ENCODE data around the gene MYO18A. TPM values are rescaled to one million over a fixed set of nuclear protein-coding genes. Genes with fewer than 3 reads are reported as not detected.
A peak's percentile ranks its signal among the peaks of the same experiment; 100 is the strongest.

MYO18A gene
- total RNA-seq, 1 donor from 2014 or later, result 11.6 TPM

DNA sequence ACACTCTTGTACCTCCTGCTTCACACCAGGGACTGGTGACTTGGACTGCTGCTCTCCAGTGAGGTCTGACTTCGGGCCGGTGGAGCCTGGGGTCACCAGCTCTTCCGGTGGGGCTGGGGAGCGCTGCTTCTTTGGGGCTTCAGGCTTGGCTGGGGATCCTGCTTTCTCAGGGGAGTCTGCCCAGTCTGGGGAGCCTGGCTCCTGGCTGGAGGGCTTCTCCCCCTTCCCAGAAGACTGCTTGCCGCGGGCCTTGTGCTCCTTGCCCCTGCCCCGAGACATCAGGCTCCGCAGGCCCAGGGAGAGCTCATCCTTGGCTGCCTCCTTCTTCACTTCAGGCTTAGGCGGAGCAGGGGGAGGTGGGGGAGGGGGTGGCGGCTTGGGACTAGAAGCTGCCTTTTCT, 52.4 kb downstream of the MYO18A start:
- H3K9me3 Mint-ChIP-seq, result no peaks in the 10 kb centered on the region

DNA sequence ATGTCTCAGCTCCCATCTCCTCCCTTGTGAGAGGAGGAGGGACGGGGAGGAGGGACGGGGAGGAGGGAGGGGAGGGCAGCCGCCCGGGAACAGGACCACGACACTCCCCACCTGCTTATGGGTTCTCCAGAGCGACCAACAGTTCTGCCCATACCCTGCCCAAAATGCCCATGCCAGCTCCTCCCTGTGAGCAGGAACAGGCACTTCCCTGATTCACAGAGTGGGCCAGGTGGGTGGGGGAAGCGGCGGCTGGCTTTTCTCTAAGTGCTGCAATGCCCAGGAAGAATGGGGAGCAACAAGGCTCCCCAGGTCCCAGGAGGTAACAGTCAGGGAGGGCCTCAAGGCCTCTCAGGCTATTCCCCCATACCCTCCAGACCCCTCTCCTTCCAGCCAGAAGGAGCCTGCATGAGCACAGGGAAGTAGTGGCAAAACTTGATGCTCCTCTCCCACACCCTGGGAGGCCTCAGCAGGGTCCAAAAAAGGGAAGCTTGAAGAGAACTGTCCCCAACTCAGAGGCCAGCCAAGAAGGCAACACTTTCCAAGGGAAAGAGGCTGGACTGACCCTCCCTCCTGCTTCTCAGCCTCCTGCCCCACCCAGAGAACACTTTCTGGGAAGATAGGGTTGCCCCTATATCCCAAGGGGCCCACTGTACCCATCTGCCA, 53.8 kb downstream of the MYO18A start:
- no peaks in the 10 kb centered on the region for H3K9me3 ChIP-seq (ENCODE audit: low read depth)
- H3K79me2 ChIP-seq (ENCODE audit: low read depth), result no peaks in the 10 kb centered on the region
- no peaks in the 10 kb centered on the region for H3K27me3 ChIP-seq
- no peak overlapping the region for H3K4me2 ChIP-seq
- Mint-ChIP-seq H3K4me1 (no peaks in the 10 kb centered on the region), H3K27me3 (ENCODE audit: insufficient read depth, low read depth) (peaks cover 5% of the 10 kb centered on the region), H3K4me3 (no peak overlapping the region), H3K9me3 (no peaks in the 10 kb centered on the region), H3K36me3 (no peaks in the 10 kb centered on the region), H3K27ac (peak overlapping the region; percentile 74)
- H3K36me3 ChIP-seq, result no peaks in the 10 kb centered on the region
- H2AFZ ChIP-seq (replicated peaks), result no peak overlapping the region
- peaks cover 5% of the 10 kb centered on the region for H3K4me1 ChIP-seq
- no peak for DNase-seq (ENCODE audit: low spot score)
- H3K4me3 ChIP-seq, result no peak overlapping the region
- H3F3A ChIP-seq (ENCODE audit: low read depth), result no peaks in the 10 kb centered on the region
- TF ChIP-seq EZH2phosphoT487 (IDR thresholded peaks at IDR 0.05) (no peak), EZH2 (IDR thresholded peaks at IDR 0.05) (no peak)
- TF ChIP-seq, protein P1, sequence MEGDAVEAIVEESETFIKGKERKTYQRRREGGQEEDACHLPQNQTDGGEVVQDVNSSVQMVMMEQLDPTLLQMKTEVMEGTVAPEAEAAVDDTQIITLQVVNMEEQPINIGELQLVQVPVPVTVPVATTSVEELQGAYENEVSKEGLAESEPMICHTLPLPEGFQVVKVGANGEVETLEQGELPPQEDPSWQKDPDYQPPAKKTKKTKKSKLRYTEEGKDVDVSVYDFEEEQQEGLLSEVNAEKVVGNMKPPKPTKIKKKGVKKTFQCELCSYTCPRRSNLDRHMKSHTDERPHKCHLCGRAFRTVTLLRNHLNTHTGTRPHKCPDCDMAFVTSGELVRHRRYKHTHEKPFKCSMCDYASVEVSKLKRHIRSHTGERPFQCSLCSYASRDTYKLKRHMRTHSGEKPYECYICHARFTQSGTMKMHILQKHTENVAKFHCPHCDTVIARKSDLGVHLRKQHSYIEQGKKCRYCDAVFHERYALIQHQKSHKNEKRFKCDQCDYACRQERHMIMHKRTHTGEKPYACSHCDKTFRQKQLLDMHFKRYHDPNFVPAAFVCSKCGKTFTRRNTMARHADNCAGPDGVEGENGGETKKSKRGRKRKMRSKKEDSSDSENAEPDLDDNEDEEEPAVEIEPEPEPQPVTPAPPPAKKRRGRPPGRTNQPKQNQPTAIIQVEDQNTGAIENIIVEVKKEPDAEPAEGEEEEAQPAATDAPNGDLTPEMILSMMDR (IDR thresholded peaks at IDR 0.05), result no peak
- no peak overlapping the region for H3K9ac ChIP-seq
- H4K20me1 ChIP-seq (ENCODE audit: low read depth), result peaks cover 4% of the 10 kb centered on the region
- no peak overlapping the region for H3K27ac ChIP-seq

More for the DNA sequence above, 52.4 kb downstream of the MYO18A start:
- Histone ChIP-seq H3K36me3 (no peaks in the 10 kb centered on the region), H3K9ac (no peak overlapping the region), H3K4me1 (peaks cover 12% of the 10 kb centered on the region), H3K79me2 (ENCODE audit: low read depth) (no peaks in the 10 kb centered on the region), H3K27me3 (no peaks in the 10 kb centered on the region), H3K9me3 (ENCODE audit: low read depth) (no peaks in the 10 kb centered on the region), H4K20me1 (ENCODE audit: low read depth) (peaks cover 4% of the 10 kb centered on the region), H3F3A (ENCODE audit: low read depth) (no peaks in the 10 kb centered on the region), H3K27ac (no peak overlapping the region), H2AFZ (replicated peaks) (no peak overlapping the region), H3K4me2 (no peak overlapping the region), H3K4me3 (no peak overlapping the region)
- peak; percentile 30 for DNase-seq (ENCODE audit: low spot score)
- Mint-ChIP-seq H3K4me1 (peaks cover 13% of the 10 kb centered on the region), H3K27me3 (ENCODE audit: insufficient read depth, low read depth) (peaks cover 5% of the 10 kb centered on the region), H3K4me3 (no peak overlapping the region), H3K36me3 (no peaks in the 10 kb centered on the region), H3K27ac (no peak overlapping the region)
- no peak for TF ChIP-seq EZH2phosphoT487 (IDR thresholded peaks at IDR 0.05)
- TF ChIP-seq, protein P1 (IDR thresholded peaks at IDR 0.05), result no peak
- TF ChIP-seq EZH2 (IDR thresholded peaks at IDR 0.05), result no peak

DNA sequence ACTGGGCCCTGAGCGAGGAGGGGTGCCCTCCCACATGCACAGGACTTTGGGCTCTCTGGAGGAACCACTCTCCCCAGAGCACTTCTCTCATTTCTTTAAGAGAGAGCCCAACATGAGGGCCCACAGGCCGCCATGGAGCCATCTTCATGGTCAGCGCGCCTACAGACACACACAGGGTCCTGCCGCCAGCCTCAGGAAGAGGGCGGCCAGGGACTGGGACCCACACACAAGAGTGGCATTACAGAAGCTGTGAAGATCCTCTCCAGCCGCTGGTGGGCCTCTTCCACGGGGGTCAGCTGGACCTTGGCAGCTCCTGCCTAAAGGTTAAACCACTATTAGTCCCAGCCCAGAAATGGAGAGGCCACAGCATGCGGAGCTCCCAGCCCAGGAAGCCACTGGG, 54.5 kb downstream of the MYO18A start:
- Histone ChIP-seq H3K27ac (no peak overlapping the region), H4K20me1 (ENCODE audit: low read depth) (peaks cover 4% of the 10 kb centered on the region), H3K9ac (no peak overlapping the region), H3K4me1 (peaks cover 5% of the 10 kb centered on the region), H3K79me2 (ENCODE audit: low read depth) (no peaks in the 10 kb centered on the region), H3K27me3 (no peaks in the 10 kb centered on the region), H3K4me3 (no peak overlapping the region), H3K9me3 (ENCODE audit: low read depth) (no peaks in the 10 kb centered on the region), H2AFZ (replicated peaks) (no peak overlapping the region), H3F3A (ENCODE audit: low read depth) (no peaks in the 10 kb centered on the region), H3K4me2 (no peak overlapping the region), H3K36me3 (no peaks in the 10 kb centered on the region)
- H3K4me3 Mint-ChIP-seq, result no peak overlapping the region
- no peaks in the 10 kb centered on the region for H3K4me1 Mint-ChIP-seq
- H3K9me3 Mint-ChIP-seq, result no peaks in the 10 kb centered on the region
- H3K27ac Mint-ChIP-seq, result no peak overlapping the region
- H3K27me3 Mint-ChIP-seq (ENCODE audit: insufficient read depth, low read depth), result peaks cover 4% of the 10 kb centered on the region
- DNase-seq (ENCODE audit: low spot score), result no peak
- TF ChIP-seq EZH2phosphoT487 (IDR thresholded peaks at IDR 0.05) (no peak), EZH2 (IDR thresholded peaks at IDR 0.05) (no peak)
- TF ChIP-seq, protein P1 (IDR thresholded peaks at IDR 0.05), result no peak
- no peaks in the 10 kb centered on the region for H3K36me3 Mint-ChIP-seq
